ENCODE measurements around the gene GTF2H1.
"Not testable (repeated sequence)": the region's sequence is repeated elsewhere in the genome, so short reads cannot be mapped to it uniquely, and the experiment has no call there.

The GTF2H1 gene

GRCh38 chr11:18374956-18375355 is 52.6 kb downstream of the GTF2H1 start:
- DNase-seq, result no peak

DNA sequence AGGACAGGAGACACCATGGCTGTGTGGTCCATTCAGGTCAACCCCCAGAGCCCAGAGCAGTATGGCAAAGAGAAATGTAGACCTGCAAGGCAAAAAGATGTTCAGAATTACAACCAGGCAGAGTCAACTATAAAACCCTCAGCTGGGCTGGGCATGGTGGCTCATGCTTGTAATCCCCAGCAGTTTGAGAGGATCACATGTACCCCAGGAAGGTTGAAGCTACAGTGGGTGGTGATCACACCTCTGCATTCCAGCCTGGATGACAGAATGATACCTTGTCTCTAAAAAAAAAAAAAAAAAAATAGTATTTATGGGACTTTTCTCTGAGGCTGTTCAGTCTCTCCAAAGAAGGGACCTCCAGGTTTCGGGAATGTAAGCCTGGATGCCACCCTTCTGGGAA is 53.6 kb downstream of the GTF2H1 start:
- DNase-seq, result no peak

DNA sequence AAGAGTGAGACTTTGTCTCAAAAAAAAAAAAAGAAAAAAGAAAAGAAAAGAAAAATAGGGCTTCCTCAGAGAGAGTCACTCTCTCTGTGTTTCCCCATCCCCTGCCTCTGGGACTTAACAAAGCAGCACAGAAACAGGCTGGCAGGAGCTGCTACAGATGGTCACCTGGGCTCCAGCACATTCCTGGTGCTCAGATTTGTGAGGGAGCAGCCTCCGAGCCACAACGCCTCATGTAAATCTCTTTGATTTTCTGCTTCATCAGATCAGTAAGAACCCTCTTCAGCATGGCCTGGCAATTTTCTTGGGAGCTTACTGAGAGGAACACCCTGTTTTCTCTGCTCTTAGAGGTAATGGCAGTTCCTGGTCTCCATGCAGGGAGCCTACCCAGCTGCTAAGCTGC is 56.8 kb downstream of the GTF2H1 start:
- DNase-seq, result no peak

DNA sequence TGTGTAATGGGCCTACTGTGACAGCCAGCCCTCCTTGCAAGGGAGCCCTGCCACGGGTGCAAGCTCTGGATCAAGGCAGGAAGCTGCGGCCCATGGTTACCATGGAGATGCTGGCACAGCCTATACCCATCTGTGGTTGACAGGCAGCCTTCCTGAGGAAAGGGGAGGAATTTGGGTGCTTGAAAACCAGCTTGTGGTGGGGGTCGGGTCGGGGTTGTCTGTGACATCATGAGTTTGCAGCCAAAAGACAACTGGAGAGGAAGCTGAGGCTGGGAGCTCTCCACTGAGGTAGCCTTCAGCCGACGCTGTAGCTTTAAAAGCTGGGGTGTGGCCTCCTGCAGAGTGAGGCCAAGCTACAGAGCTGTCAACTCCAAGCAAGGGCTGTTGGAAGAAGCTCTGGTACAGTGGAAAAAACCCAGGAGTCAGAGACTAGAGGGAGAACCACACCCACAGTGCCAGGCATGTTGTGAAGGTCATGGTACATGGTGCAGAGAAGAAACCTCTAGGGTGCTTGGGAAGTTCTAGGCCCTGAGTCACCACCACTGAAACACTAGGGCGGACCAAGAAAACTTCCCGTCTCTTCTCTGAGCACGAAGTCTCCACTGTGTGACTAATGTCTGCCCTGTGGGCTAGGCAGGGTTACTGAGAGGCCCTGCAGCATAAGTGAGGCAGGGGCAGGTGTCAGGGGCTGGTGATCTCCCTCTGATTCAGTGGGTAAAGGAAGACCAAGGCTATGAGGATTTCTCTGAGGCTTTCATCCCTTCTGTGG is 61.2 kb downstream of the GTF2H1 start:
- peak in 35 of 56 donors; percentile 6 to 70 (median 30) for DNase-seq

DNA sequence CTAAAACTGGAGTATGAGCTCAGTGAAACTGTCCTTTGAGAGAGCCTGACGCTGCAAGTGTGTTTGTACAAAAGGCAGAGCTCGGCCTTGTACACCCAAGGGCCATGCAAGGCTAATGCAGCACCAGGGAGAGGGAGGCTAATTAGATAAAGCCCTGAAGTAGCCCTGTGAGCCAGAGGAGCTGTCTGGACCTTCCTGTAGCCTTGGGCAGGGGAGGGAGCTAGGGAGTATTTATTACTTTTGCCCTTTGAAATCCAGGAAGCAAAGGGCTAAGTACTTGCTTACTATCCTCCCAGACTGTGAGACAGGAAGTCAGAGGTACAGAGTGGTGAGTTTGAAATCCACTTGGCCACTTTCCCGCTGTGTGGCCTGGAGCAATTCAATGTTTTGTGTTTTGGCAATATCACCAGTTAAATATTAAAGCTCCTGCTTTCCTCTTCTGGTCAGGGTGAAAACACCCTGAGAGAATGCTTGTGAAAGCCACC is 61.8 kb downstream of the GTF2H1 start:
- DNase-seq, result peak in 3 of 56 donors; percentile 18 to 20 (median 19)

- no peak for DNase-seq
Measured at GRCh38 chr11:18390088-18390487, 67.7 kb downstream of the GTF2H1 start.

- DNase-seq, result no peak
Measured at GRCh38 chr11:18392434-18393321, 70.3 kb downstream of the GTF2H1 start.

GRCh38 chr11:18393581-18394274 is 71.4 kb downstream of the GTF2H1 start:
- peak in 1 of 56 donors; percentile 36 for DNase-seq

DNA sequence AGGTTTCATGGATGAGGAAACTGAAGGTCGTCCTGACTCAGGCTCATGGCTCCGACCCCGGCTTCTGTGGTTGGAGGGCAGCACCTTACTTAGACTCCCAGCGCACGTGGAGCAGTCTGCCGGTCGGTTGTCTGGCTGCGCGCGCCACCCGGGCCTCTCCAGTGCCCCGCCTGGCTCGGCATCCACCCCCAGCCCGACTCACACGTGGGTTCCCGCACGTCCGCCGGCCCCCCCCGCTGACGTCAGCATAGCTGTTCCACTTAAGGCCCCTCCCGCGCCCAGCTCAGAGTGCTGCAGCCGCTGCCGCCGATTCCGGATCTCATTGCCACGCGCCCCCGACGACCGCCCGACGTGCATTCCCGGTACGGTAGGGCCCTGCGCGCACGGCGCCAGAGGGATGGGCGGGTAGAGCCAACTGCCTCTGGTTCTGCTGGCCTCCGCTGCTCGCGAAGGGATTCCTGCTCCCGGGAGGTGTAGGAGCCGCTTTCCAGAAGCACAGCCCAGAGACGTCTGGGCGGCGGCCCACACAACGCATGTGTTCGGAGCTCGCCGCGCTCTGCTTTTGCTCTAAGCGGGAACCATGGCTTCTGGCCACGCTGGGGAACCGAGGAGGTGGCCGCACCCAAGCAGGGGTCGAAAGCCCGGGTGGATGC is 72.0 kb downstream of the GTF2H1 start, which contains the start of gene LDHA:
Gene LDHA (plus strand): TSS at position 289 of the 653 bp plus-strand sequence. CDS start 2,280 bp downstream, outside the sequence.
- DNase-seq, result peak; percentile 17 to 97 (median 88)

- peak in 19 of 56 donors; percentile 2 to 64 (median 43) for DNase-seq
Measured at GRCh38 chr11:18394928-18395734, 72.8 kb downstream of the GTF2H1 start.

GRCh38 chr11:18395735-18396504 is 73.6 kb downstream of the GTF2H1 start:
- DNase-seq, result peak; percentile 38 to 98 (median 94)

GRCh38 chr11:18397921-18398320 is 75.6 kb downstream of the GTF2H1 start:
- DNase-seq, result no peak

GRCh38 chr11:18401077-18401476 is 78.7 kb downstream of the GTF2H1 start:
- not testable (repeated sequence) for DNase-seq

DNA sequence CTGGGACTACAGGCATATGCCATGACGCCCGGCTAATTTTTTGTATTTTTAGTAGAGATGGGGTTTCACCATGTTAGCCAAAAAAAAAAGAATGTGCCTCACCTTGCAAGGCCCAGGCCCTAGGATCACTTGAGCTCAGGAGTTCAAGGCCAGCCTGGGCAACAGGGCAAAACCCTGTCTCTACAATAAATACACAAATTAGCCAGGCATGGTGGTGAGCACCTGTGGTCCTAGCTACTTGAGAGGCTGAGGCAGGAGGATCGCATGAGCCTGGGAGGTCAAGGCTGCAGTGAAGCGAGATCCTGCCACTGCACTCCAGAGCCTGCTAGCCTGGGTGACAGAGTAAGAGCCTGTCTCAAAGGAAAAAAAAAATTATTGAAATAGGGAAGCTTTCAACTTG is 81.7 kb downstream of the GTF2H1 start:
- DNase-seq, result no peak

DNA sequence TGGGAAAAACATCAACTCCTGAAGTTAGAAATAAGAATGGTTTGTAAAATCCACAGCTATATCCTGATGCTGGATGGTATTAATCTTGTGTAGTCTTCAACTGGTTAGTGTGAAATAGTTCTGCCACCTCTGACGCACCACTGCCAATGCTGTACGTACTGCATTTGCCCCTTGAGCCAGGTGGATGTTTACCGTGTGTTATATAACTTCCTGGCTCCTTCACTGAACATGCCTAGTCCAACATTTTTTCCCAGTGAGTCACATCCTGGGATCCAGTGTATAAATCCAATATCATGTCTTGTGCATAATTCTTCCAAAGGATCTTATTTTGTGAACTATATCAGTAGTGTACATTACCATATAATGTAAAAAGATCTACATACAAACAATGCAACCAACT is 85.0 kb downstream of the GTF2H1 start:
- not testable (repeated sequence) for DNase-seq

- no peak for DNase-seq
Measured at GRCh38 chr11:18408558-18409291, 86.4 kb downstream of the GTF2H1 start.

DNA sequence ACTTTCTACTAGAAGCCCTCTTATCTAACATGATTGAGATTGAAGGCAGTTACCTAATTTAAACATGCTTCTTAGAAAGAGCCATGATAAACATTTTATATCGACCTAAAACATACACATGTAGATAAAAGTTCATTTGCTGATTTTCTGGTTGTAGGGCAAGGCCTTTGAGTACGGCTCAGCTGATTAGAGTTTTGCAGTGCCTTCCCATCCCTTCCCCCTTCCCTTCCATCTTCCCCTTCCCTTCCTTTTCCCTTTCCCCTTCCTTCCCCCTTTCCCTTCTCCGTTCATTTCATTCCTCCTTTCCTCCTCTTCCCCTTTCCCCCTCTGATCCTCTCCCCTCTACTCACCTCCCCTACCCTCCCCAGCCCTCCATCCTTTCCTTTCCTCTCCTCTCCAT is 94.1 kb downstream of the GTF2H1 start:
- no peak for DNase-seq

All from amygdala (tissue), 56 donors.